SU-DHL-6 (cell line): ENCODE data around the gene AKR1D1.

Experiments used
- EZH2phosphoT487 ChIP-seq: fragments of 200-600 bp; sonication (generic), shearing (Covaris generic); conservative IDR thresholded peaks from 2 replicates; pipeline ENCODE4 v1.6.1; 2018; ENCODE audit warnings: mild to moderate bottlenecking, antibody characterized with exemption, low read length, moderate library complexity, mixed read lengths
- TF ChIP-seq, protein P1 (sequence below): fragments of 200-600 bp; sonication (generic); IDR thresholded peaks from one replicate; pipeline ENCODE4 v1.5.1; 2017; ENCODE audit warnings: antibody characterized with exemption, mild to moderate bottlenecking, low read length, moderate library complexity; ENCODE audit not compliant: insufficient read depth, poor library complexity, severe bottlenecking

DNA sequence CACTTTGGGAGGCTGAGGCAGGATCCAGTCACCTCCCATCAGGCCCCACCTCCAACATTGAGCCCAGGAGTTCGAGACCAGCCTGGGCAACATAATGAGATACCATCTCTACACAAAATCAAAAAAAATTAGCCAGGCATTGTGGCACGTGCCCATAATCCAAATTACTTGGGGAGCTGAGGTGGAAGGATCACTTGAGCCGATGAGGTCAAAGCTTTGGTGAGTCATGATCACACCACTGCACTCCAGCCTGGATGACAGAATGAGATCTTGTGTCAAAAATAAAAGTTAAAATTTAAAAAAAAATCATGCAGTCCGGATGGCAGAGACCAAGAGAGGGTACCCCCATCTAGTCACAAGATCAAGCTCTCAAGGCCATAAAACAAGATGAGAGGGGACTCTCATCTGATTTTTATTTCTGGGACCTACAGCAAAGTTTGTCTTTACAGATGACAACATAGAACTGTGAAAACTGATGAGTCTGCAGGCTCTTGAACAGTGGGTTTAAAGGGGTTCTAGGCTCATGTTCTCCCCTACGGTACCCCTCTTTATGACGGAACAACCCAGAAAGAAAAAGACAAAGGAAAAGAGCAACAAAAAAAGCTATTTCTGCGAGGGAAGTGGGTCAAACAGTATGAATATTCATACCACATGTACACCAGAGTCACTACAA lies 45.4 kb upstream of the AKR1D1 start:
- TF ChIP-seq, protein P1, sequence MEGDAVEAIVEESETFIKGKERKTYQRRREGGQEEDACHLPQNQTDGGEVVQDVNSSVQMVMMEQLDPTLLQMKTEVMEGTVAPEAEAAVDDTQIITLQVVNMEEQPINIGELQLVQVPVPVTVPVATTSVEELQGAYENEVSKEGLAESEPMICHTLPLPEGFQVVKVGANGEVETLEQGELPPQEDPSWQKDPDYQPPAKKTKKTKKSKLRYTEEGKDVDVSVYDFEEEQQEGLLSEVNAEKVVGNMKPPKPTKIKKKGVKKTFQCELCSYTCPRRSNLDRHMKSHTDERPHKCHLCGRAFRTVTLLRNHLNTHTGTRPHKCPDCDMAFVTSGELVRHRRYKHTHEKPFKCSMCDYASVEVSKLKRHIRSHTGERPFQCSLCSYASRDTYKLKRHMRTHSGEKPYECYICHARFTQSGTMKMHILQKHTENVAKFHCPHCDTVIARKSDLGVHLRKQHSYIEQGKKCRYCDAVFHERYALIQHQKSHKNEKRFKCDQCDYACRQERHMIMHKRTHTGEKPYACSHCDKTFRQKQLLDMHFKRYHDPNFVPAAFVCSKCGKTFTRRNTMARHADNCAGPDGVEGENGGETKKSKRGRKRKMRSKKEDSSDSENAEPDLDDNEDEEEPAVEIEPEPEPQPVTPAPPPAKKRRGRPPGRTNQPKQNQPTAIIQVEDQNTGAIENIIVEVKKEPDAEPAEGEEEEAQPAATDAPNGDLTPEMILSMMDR, result no peak
- no peak for TF ChIP-seq EZH2phosphoT487
